Transverse colon (tissue), 4 donors: ENCODE measurements around the gene MRNIP.

Source experiments
- EP300 ChIP-seq: sonication (generic); formaldehyde crosslinking; IDR thresholded peaks from one replicate; pipeline ENCODE4 v1.6.1; 2017; ENCODE audit warnings: antibody characterized with exemption, low read depth
- POLR2A ChIP-seq: fragments of 450-650 bp; IDR thresholded peaks from one replicate; pipeline ENCODE4 v1.6.1; 2016; ENCODE audit warnings: antibody characterized with exemption, mild to moderate bottlenecking, moderate library complexity
- POLR2AphosphoS5 ChIP-seq, 3 donors: sonication (generic); formaldehyde crosslinking; IDR thresholded peaks; one replicate each; pipeline ENCODE4 v1.6.1; 2016; ENCODE audit warnings: antibody characterized with exemption in 3 of 3
- TF ChIP-seq, protein P1 (sequence below), 5 experiments: fragments of 200-600 bp in 3 of 5; fragments of 450-650 bp in 2 of 5; sonication (generic) in 3 of 5; IDR thresholded peaks; 1 replicate in 2 of 5; 2 replicates in 3 of 5; pipeline ENCODE4 v1.5.1; 2016 to 2017; ENCODE audit warnings: antibody characterized with exemption in 5 of 5, inconsistent platforms in 3 of 5, mild to moderate bottlenecking in 2 of 5, moderate library complexity in 1 of 5

DNA sequence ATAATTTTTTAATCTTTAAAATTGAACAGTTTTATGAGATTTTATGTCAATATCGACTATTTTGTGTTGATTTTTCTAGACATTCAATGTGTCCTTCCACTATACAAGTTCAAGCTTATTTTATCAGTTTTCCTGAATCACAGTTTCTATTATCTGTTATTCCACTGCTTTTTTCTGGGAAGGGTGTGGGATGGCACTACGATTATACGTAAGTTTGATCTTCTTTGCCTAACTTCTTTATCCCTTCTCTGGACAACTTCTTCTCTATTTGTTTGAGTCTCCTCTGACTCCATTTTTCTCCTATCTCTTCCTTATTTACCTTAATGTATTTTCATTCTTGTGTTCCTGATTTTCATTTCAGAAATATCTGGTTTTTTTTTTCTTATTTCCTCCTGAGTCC, 24.5 kb upstream of the MRNIP start:
- TF ChIP-seq, protein P1, sequence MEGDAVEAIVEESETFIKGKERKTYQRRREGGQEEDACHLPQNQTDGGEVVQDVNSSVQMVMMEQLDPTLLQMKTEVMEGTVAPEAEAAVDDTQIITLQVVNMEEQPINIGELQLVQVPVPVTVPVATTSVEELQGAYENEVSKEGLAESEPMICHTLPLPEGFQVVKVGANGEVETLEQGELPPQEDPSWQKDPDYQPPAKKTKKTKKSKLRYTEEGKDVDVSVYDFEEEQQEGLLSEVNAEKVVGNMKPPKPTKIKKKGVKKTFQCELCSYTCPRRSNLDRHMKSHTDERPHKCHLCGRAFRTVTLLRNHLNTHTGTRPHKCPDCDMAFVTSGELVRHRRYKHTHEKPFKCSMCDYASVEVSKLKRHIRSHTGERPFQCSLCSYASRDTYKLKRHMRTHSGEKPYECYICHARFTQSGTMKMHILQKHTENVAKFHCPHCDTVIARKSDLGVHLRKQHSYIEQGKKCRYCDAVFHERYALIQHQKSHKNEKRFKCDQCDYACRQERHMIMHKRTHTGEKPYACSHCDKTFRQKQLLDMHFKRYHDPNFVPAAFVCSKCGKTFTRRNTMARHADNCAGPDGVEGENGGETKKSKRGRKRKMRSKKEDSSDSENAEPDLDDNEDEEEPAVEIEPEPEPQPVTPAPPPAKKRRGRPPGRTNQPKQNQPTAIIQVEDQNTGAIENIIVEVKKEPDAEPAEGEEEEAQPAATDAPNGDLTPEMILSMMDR (IDR thresholded peaks at IDR 0.05) = no peak
- TF ChIP-seq POLR2AphosphoS5 (IDR thresholded peaks at IDR 0.05) (no peak), EP300 (no peak), POLR2A (no peak)
